Natural killer cell (primary cell): ENCODE measurements around the gene MACROD2. TPM values are rescaled to one million over a fixed set of nuclear protein-coding genes. Genes with fewer than 3 reads are reported as not detected.
A peak's percentile ranks its signal among the peaks of the same experiment; 100 is the strongest.

Experiments
- ATAC-seq, 3 donors: fragments of 150-1000 bp in 2 of 3; fragments of 200-7000 bp in 1 of 3; cut with Tn5 transposase; 1 replicate in 1 of 3; 2 replicates in 2 of 3; pipeline ENCODE4 v1.10.0; 2021; ENCODE audit warnings: mild to moderate bottlenecking in 2 of 3, moderate library complexity in 2 of 3
- DNase-seq, 2 donors: peaks; one replicate each; pipeline versions ENCODE4 v3.0.0 to v3.0.0-alpha.2; 2013 to 2021; ENCODE audit warnings: mixed read lengths in 1 of 2
- H3K27ac ChIP-seq: one replicate; pipeline ENCODE4 v1.5.1; 2013; ENCODE audit warnings: mild to moderate bottlenecking, low read length
- H3K27me3 ChIP-seq: one replicate; pipeline ENCODE4 v1.6.1; 2013; ENCODE audit warnings: low read length; ENCODE audit not compliant: control insufficient read depth, insufficient read depth
- H3K36me3 ChIP-seq: one replicate; pipeline ENCODE4 v1.6.1; 2013; ENCODE audit warnings: low read length; ENCODE audit not compliant: control insufficient read depth, insufficient read depth
- H3K4me1 ChIP-seq: one replicate; pipeline ENCODE4 v1.6.1; 2013; ENCODE audit warnings: low read length; ENCODE audit not compliant: control insufficient read depth, insufficient read depth
- H3K4me3 ChIP-seq: one replicate; pipeline ENCODE4 v1.5.1; 2013; ENCODE audit warnings: low read length
- H3K9me3 ChIP-seq: one replicate; pipeline ENCODE4 v1.6.1; 2013; ENCODE audit warnings: low read length; ENCODE audit not compliant: control insufficient read depth, insufficient read depth
- H3K27ac Mint-ChIP-seq, 2 donors: one replicate each; pipeline ENCODE4 v1.8.0; 2022; ENCODE audit warnings: mild to moderate bottlenecking in 2 of 2, mixed read lengths in 2 of 2, moderate library complexity in 1 of 2
- H3K27me3 Mint-ChIP-seq, 2 donors: one replicate each; pipeline ENCODE4 v1.8.0; 2022; ENCODE audit warnings: low read depth in 2 of 2, mixed read lengths in 2 of 2
- H3K36me3 Mint-ChIP-seq: one replicate; pipeline ENCODE4 v1.8.0; 2022; ENCODE audit warnings: mixed read lengths
- H3K4me1 Mint-ChIP-seq, 2 donors: one replicate each; pipeline ENCODE4 v1.8.0; 2022; ENCODE audit warnings: mixed read lengths in 2 of 2
- H3K4me3 Mint-ChIP-seq: one replicate; pipeline ENCODE4 v1.8.0; 2022; ENCODE audit warnings: mild to moderate bottlenecking, moderate library complexity, mixed read lengths
- H3K9me3 Mint-ChIP-seq, 2 donors: one replicate each; pipeline ENCODE4 v1.8.0; 2022; ENCODE audit warnings: mixed read lengths in 2 of 2
- CTCF ChIP-seq: fragments of 200-600 bp; IDR thresholded peaks from one replicate; pipeline ENCODE4 v1.8.0; 2022; ENCODE audit warnings: antibody characterized with exemption
- WGBS: methylation state at CpG from one replicate; pipeline ENCODE4 v1.1.7; 2013; ENCODE audit warnings: missing lambda C conversion rate; ENCODE audit not compliant: insufficient coverage; 5-methylcytosine and 5-hydroxymethylcytosine counted together
- intact Hi-C: fragments of 100-400 bp; cut with micrococcal nuclease; formaldehyde crosslinking; loops from one replicate; pipeline ENCODE4 v1.14.2; 2022
- total RNA-seq, 4 donors: library from RNA; stranded (reverse); fragments of 120-200 nt in 1 of 4; gene quantifications; one replicate each; pipeline versions ENCODE4 v1.2.3 to v1.2.4, GENCODE V29; 2013 to 2022

Gene MACROD2
- total RNA-seq, 3 donors from 2014 or later (not counting 1 experiment from before 2014, with no cell fraction given), result 0.19 to 0.88 TPM; not detected in 1

DNA sequence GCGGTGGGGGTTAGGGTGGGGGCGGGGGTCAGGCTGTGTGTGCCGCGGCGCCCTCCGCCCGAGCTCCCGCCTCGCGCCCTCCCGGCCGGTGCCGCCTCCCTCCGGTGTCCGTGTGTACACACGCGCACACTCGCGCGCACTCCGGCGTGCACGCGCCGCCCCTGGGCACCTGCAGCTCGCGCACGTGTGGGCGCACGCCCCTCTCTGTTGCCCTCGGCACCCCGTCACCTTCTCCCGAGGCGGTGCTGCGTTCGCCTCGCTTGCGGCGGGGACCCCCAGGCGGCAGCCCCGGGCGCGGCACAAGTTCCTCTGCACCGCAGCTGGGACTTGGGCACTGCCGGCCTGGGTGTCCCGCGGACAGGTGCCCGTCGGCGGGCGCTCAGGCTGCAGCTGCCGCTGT is 525 bp downstream of the MACROD2 start:
- intact Hi-C loops, result no loop called here
- TF ChIP-seq CTCF, result no peak
- DNase-seq (no peak), ATAC-seq (peak in 2 of 3 donors; percentile 14 to 24)
- Mint-ChIP-seq H3K4me3 (no peak overlapping the region), H3K4me1 (peaks cover 6 to 13% of the 10 kb centered on the region in 2 donors), H3K27me3 (peaks cover 0 to 15% of the 10 kb centered on the region in 2 donors), H3K9me3 (peaks cover 3 to 14% of the 10 kb centered on the region in 2 donors), H3K27ac (no peak overlapping the region), H3K36me3 (peaks cover 7% of the 10 kb centered on the region)
- Histone ChIP-seq H3K36me3 (no peaks in the 10 kb centered on the region), H3K4me3 (no peak overlapping the region), H3K27me3 (no peaks in the 10 kb centered on the region), H3K4me1 (no peaks in the 10 kb centered on the region), H3K27ac (no peak overlapping the region), H3K9me3 (peaks cover 8% of the 10 kb centered on the region)
- WGBS, result 5% methylated on average over 52 of the region's 52 CpGs

DNA sequence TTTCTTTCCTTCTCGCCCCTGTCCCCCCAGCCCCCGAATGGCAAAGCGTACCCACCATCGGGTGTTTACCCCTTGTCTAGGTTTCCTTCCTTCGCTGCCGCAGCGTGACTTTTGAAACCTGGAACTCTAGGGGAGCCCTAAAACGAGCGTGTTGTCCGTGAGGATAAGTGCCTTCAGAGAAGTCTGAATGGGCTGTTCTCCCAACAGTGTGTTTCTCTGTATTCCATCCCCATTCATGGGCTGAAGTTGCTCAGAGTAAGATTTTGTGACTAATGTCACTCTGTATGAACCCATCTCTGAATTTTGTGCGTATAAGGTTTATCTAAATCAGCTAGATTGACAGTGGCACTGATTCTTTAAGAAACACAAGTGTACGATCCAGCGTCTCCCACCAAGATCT is 949 bp downstream of the MACROD2 start:
- ATAC-seq (no peak), DNase-seq (no peak)
- Mint-ChIP-seq H3K27me3 (peaks cover 0 to 15% of the 10 kb centered on the region in 2 donors), H3K4me1 (peaks cover 6 to 13% of the 10 kb centered on the region in 2 donors), H3K9me3 (peaks cover 3 to 14% of the 10 kb centered on the region in 2 donors), H3K4me3 (peak overlapping the region; percentile 73), H3K36me3 (peaks cover 7% of the 10 kb centered on the region), H3K27ac (no peak overlapping the region)
- Histone ChIP-seq H3K27me3 (no peaks in the 10 kb centered on the region), H3K27ac (no peak overlapping the region), H3K9me3 (peaks cover 8% of the 10 kb centered on the region), H3K4me1 (no peaks in the 10 kb centered on the region), H3K36me3 (no peaks in the 10 kb centered on the region), H3K4me3 (no peak overlapping the region)
- TF ChIP-seq CTCF, result no peak
- intact Hi-C loops, result no loop called here
- WGBS, result 21% methylated on average over 13 of the region's 13 CpGs

- 100% methylated on average over 1 of the region's 1 CpG for WGBS
- DNase-seq (no peak), ATAC-seq (no peak)
- H3K4me3 ChIP-seq, result no peak overlapping the region
- no peaks in the 10 kb centered on the region for H3K4me1 ChIP-seq
- intact Hi-C loops, result no loop called here
- H3K27me3 ChIP-seq, result no peaks in the 10 kb centered on the region
- H3K36me3 Mint-ChIP-seq, result peaks cover 7% of the 10 kb centered on the region
- no peak overlapping the region for H3K27ac Mint-ChIP-seq
- H3K4me3 Mint-ChIP-seq, result no peak overlapping the region
- H3K9me3 ChIP-seq, result peaks cover 3% of the 10 kb centered on the region
- H3K27ac ChIP-seq, result no peak overlapping the region
- H3K36me3 ChIP-seq, result no peaks in the 10 kb centered on the region
- peaks cover 6 to 13% of the 10 kb centered on the region in 2 donors for H3K4me1 Mint-ChIP-seq
- peaks cover 0 to 15% of the 10 kb centered on the region in 2 donors for H3K27me3 Mint-ChIP-seq
- no peak for TF ChIP-seq CTCF
- H3K9me3 Mint-ChIP-seq, result peaks cover 3 to 9% of the 10 kb centered on the region in 2 donors
Measured at GRCh38 chr20:14000917-14001316, 5.6 kb downstream of the MACROD2 start.

GRCh38 chr20:14005996-14006395 is 10.7 kb downstream of the MACROD2 start:
- no peak overlapping the region for H3K27ac Mint-ChIP-seq
- Histone ChIP-seq H3K27ac (no peak overlapping the region), H3K4me1 (no peaks in the 10 kb centered on the region), H3K4me3 (no peak overlapping the region), H3K36me3 (no peaks in the 10 kb centered on the region), H3K27me3 (no peaks in the 10 kb centered on the region), H3K9me3 (peaks cover 3% of the 10 kb centered on the region)
- H3K36me3 Mint-ChIP-seq, result no peaks in the 10 kb centered on the region
- ATAC-seq (no peak), DNase-seq (no peak)
- H3K27me3 Mint-ChIP-seq, result no peaks in the 10 kb centered on the region
- TF ChIP-seq CTCF, result no peak
- no peak overlapping the region for H3K4me3 Mint-ChIP-seq
- intact Hi-C loops, result no loop called here
- WGBS, result 90% methylated on average over 2 of the region's 4 CpGs
- H3K4me1 Mint-ChIP-seq, result no peaks in the 10 kb centered on the region
- H3K9me3 Mint-ChIP-seq, result peaks cover 5 to 11% of the 10 kb centered on the region in 2 donors
